ENCODE results near the gene PTDSS2. TPM values are rescaled to one million over a fixed set of nuclear protein-coding genes. Genes with fewer than 3 reads are reported as not detected.

PTDSS2 gene
- total and polyA plus RNA-seq, 9 of the 15 experiments (the other 6 are each of a cell fraction or from before 2014, with no cell fraction given): 0.45 to 53.9 (median 17.2) TPM

DNA sequence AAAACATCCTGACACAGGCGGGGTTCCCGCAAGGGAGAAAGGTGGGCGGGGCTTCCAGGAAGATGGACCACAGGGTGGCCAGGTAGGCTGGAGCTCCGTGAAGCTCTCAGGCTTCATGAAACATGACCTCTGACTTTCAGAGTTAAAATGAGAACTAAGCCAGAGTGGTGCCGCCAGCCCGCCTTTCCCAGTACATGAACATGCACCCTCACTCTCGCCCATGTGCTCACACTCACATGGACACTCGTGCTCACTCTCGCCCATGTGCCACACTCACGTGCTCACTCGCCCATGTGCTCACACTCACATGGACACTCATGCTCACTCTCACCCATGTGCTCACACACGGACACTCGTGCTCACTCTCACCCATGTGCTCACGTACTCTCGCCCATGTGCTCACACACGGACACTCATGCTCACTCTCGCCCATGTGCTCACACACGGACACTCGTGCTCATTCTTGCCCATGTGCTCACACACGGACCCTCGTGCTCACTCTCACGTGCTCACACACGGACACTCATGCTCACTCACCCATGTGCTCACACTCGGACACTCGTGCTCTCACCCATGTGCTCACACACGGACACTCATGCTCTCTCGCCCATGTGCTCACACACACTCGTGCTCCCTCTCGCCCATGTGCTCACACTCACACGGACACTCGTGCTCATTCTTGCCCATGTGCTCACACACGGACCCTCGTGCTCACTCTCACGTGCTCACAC is 46.9 kb downstream of the PTDSS2 start (continued):
- TF ChIP-seq SIN3A (IDR thresholded peaks at IDR 0.05; ENCODE audit: borderline replicate concordance in 2 of 2, control insufficient read depth in 1 of 2, low read depth in 2 of 2, low read length in 2 of 2) (no peak), USF2 (CRISPR knock-in tag; IDR thresholded peaks at IDR 0.05) (no peak), ZNF318 (IDR thresholded peaks at IDR 0.05; ENCODE audit: borderline replicate concordance in 1 of 2, low read depth in 1 of 2) (no peak), ZNF644 (tag; IDR thresholded peaks at IDR 0.05; ENCODE audit: low read depth) (no peak), GTF2F1 (IDR thresholded peaks at IDR 0.05; ENCODE audit: low read depth, low read length) (no peak), POLR2G (IDR thresholded peaks at IDR 0.05; ENCODE audit: low read depth, low read length) (peak; percentile 61), ASH1L (IDR thresholded peaks at IDR 0.05; ENCODE audit: borderline replicate concordance, low read depth, partially characterized antibody) (no peak), SNIP1 (IDR thresholded peaks at IDR 0.05; ENCODE audit: low read depth) (no peak), RBM34 (IDR thresholded peaks at IDR 0.05; ENCODE audit: borderline replicate concordance, insufficient read depth, low read length) (no peak), RAD21 (CRISPR knock-in tag; conservative IDR thresholded peaks at IDR 0.05 in 1 of 2, IDR thresholded peaks at IDR 0.05 in 1 of 2) (no peak)
- TF ChIP-seq, protein P1, sequence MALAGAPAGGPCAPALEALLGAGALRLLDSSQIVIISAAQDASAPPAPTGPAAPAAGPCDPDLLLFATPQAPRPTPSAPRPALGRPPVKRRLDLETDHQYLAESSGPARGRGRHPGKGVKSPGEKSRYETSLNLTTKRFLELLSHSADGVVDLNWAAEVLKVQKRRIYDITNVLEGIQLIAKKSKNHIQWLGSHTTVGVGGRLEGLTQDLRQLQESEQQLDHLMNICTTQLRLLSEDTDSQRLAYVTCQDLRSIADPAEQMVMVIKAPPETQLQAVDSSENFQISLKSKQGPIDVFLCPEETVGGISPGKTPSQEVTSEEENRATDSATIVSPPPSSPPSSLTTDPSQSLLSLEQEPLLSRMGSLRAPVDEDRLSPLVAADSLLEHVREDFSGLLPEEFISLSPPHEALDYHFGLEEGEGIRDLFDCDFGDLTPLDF (CRISPR knock-in tag; IDR thresholded peaks at IDR 0.05): no peak
- TF ChIP-seq, protein P2, sequence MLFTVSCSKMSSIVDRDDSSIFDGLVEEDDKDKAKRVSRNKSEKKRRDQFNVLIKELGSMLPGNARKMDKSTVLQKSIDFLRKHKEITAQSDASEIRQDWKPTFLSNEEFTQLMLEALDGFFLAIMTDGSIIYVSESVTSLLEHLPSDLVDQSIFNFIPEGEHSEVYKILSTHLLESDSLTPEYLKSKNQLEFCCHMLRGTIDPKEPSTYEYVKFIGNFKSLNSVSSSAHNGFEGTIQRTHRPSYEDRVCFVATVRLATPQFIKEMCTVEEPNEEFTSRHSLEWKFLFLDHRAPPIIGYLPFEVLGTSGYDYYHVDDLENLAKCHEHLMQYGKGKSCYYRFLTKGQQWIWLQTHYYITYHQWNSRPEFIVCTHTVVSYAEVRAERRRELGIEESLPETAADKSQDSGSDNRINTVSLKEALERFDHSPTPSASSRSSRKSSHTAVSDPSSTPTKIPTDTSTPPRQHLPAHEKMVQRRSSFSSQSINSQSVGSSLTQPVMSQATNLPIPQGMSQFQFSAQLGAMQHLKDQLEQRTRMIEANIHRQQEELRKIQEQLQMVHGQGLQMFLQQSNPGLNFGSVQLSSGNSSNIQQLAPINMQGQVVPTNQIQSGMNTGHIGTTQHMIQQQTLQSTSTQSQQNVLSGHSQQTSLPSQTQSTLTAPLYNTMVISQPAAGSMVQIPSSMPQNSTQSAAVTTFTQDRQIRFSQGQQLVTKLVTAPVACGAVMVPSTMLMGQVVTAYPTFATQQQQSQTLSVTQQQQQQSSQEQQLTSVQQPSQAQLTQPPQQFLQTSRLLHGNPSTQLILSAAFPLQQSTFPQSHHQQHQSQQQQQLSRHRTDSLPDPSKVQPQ (CRISPR knock-in tag; IDR thresholded peaks at IDR 0.05; ENCODE audit: borderline replicate concordance): no peak
